Activated T-helper 9 cell treated with anti-CD3 and anti-CD28 coated beads, Interleukin-2, amount 50 U/mL, for 16 hours (primary cell): ENCODE results near the gene ADAMTS20.
"Not testable (repeated sequence)": the region's sequence is repeated elsewhere in the genome, so short reads cannot be mapped to it uniquely, and the experiment has no call there.

ENCODE experiments used
- DNase-seq: peaks from one replicate; pipeline ENCODE4 v3.0.0-alpha.2; 2020; ENCODE audit warnings: low read depth

Gene ADAMTS20

GRCh38 chr12:43360001-43360400, 192.0 kb downstream of the ADAMTS20 start:
- DNase-seq, result not testable (repeated sequence)

GRCh38 chr12:43357141-43357540, 194.9 kb downstream of the ADAMTS20 start:
- DNase-seq, result no peak

- no peak for DNase-seq
Observed at GRCh38 chr12:43352001-43352400, 200.0 kb downstream of the ADAMTS20 start.

- no peak for DNase-seq
Observed at GRCh38 chr12:43349863-43350262, 202.1 kb downstream of the ADAMTS20 start.

- DNase-seq, result no peak
Observed at GRCh38 chr12:43348221-43348620, 203.8 kb downstream of the ADAMTS20 start.

DNA sequence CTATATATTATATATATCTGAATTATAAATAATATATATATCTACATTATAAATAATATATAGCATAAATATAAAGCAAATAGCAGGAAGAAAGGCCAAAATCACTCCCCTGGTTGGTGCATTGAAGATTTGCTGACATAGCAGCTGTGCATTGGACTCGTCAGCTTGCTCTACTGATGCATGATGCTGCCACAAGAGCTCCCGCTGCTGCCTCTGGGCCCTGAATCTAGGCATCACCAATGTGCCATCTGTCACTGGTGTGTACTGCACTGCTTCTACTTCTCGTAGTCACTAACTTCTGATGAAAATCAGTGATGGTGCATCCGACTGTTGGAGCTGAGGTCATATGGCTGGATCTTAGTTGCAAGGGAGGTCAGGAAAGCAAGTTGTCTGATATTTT, 205.0 kb downstream of the ADAMTS20 start:
- DNase-seq, result no peak

DNA sequence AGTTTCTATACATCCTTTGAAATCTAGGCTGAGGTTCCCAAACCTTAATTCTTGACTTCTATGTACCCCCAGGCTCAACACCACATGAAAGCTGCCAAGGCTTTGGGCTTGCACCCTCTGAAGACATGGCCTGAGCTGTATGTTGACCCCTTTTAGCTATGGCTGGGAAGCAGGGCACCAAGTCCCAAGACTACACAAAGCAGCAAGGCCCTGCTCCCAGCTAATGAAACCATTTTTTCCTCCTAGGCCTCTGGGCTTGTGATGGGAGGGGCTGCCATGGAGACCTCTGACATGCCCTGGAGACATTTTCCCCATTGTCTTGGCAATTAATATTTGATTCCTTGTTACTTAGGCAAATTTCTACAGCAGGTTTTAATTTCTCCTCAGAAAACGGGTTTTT, 207.0 kb downstream of the ADAMTS20 start:
- DNase-seq, result no peak

GRCh38 chr12:43341785-43342313, 210.2 kb downstream of the ADAMTS20 start:
- DNase-seq, result not testable (repeated sequence)

- no peak for DNase-seq
Observed at GRCh38 chr12:43338848-43339526, 213.0 kb downstream of the ADAMTS20 start.

GRCh38 chr12:43337571-43338444, 214.2 kb downstream of the ADAMTS20 start:
- no peak for DNase-seq

DNA sequence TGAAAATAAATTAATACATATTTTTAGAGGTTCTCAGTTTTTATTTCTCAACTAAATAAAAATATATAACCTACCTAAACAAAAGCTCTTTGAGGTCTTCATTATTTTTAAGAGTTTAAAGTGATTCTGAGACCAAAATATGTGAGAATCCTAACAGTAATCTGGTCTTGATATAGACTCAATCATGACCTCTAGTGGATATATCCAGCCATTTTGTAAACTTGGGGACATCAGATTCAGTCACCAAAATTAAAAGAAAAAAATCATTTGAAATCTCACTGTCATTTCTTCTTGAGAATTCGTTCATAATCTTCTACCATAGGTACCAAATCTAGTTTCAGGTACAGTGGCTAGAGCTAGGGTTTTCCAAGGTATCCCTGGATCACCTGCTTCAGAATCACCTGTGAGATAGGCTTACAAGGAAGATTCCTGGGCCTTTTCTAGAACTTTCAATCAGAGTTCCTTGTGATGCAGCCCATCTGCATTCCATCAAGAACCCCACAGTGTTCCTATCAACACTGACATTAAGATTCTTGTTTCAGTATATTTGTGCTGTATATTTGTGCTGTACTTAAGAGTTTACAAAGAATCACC, 214.9 kb downstream of the ADAMTS20 start:
- DNase-seq, result no peak

DNA sequence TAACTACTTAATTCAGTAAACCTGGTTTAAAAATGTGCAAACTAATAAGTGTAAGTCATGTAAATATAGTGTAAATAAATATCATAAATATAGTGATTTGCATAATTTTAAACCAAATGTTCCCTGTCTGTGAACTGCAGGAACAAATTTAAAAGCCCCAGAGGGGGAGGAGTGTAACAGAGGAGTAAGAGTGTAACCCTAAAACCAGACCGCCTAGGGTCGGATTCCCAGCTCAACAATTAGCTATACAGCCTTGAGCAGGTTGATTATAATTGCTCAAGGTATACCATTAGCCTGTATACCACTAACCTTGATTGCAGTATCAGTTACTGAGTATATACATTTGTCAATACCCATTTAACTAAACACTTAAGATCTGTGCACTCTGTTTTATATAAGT, 218.4 kb downstream of the ADAMTS20 start:
- DNase-seq, result no peak

DNA sequence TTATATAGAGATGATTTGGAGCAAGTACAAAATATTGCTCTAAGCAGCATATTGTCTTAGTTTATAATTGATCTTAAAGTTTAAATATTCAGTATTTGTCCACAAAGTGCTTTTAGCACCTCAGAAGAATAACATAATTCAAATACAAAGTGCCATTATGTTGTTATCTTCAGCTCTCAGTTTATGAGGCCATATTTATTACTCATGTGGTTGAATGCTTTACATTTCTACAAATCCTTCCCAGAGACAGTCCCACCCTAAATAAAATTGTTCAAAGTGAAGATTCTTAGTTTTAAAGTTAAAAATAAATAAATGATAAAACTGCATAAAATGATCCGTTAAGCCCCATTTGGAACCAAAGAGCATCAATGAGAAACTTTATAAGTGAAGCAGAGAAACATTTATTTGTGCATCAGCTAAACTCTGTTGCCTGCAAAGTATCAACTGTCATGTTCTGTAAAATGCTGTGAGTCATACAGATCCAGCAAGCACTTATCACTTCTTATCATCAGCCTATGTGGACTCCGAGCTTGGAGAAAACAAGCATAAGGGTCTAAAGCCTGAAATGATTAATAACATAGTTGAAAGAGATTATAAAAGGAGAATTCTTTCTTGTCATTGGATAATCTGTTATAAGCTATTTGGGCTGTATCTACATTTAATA, 218.9 kb downstream of the ADAMTS20 start:
- DNase-seq, result no peak

- no peak for DNase-seq
Observed at GRCh38 chr12:43331935-43332334, 220.1 kb downstream of the ADAMTS20 start.

DNA sequence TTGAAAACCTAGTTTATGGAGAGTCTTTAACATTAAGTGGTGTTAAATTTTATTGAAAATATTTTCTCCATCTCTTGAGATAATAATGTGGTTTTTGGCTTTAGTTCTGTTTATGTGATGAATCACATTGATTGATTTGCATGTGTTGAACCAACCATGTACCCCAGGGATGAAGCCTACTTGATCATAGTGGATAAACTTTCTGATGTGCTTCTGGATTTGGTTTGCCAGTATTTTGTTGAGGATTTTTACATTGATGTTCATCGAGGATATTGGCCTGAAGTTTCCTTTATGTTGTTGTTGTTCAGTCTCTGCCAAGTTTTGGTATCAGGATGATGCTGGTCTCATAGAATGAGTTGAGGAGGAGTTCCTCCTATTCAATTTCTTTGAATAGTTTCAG, 222.6 kb downstream of the ADAMTS20 start:
- no peak for DNase-seq

GRCh38 chr12:43325786-43326185, 226.2 kb downstream of the ADAMTS20 start:
- DNase-seq, result no peak

DNA sequence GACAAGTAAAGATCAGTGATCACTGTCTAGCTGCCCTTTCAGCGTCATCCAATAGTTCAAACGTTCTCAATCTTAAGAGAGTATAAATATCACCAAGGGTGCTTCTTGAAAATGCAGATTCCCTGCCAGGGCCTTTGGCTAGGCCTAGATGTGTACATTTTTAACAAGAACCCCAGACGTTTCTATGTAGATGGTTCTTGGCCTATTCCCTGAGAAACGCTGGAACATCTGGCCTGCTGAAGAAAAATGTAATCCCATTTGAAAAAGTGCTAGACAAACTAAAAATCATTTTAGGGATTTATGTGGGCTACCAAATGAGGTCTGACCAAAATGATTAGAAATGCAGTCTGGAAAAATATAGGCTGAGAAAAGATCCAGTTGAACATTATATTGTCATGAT, 231.7 kb downstream of the ADAMTS20 start:
- DNase-seq, result no peak

DNA sequence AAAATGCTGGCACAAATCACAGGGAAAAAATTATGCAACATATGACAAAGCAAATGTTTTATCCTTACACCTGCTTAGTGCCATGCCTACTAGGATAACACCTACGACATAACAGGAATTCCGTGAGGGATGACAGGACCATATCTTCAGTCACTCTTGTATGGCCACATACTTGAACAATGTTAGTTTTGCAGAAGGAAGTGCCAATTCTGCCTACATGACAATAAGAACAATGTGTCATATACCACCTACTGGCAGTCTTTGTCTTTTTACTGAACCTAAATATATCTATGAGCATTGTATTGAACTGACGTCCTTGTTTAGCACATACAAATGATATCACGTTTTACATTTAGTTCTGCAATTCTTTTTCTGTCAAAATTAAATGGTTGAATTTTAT, 234.0 kb downstream of the ADAMTS20 start:
- no peak for DNase-seq

DNA sequence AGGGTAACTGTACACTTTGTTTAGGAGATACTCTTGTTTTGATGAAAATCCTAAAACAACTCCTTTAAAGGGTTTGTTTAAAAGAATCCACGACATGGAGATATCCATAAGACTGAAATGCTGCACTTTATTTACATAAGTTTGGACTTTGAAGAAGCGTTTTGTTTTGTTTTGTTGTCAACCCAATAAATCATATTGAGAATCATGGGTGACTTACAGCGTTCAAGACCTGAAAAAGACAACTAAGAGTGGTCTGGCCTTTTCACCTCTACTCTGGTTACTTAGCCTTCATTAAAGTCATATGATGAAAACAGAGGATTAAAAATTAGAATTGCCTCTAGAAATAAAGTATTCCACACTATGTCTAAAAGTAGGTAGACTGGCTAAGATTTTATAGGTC, 234.8 kb downstream of the ADAMTS20 start:
- DNase-seq, result no peak

DNA sequence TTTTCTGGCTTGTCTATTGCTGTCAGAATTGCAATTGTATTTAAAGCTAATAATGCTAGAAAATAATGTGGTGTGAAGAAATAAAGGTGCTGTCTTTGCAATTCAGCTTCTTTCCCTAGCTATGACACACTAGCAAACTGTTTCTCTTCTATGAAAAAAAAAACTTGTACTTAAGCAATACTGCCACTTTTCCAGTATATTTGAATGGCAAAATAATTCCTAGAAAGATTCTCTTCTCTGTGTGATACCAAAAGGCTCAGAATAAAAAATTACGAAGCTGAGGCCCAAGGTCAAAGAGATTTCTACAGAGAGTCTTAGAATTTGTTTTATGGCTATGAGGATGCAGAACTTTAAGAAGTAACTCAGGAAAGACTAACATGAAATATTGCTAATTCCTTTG, 235.5 kb downstream of the ADAMTS20 start:
- DNase-seq, result no peak

DNA sequence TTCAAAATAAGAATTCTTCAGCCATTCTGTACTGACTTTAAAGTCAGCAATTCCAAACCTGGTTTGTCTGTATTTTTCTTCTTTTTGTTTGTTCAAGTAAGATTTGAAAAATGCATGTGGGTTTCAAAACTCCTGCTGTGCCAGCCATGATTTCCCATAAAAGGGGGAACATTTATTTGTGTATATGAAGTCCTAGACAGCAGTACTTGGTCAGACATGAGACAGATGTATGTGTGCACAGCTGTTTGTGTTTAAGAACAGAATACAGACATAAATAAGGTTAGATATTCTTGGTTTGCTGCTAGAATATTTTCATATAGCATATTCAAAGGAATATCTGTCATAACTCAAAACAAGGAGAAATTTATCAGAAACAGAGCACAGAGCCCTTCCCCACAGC, 236.0 kb downstream of the ADAMTS20 start:
- DNase-seq, result no peak

GRCh38 chr12:43312991-43313505, 239.0 kb downstream of the ADAMTS20 start:
- DNase-seq, result no peak
